HepG2 (cell line): ENCODE measurements around the gene MAPK7. TPM values are rescaled to one million over a fixed set of nuclear protein-coding genes. Genes with fewer than 3 reads are reported as not detected.

Source experiments
- ATAC-seq: fragments of 200-7000 bp; cut with Tn5 transposase; 3 replicates; pipeline ENCODE4 v1.9.1; 2020; ENCODE audit warnings: mild to moderate bottlenecking, moderate library complexity
- BruUV-seq: library from RNA; stranded (reverse); fragments of 400-500 nt; replicated peaks from 2 replicates; lab custom pipeline; 2021; lab: Mats Ljungman, UMichigan
- CTCF ChIA-PET: fragments of 300-600 bp; formaldehyde crosslinking; extraction: SDS; loops from one replicate; lab custom pipeline; 2021; ENCODE audit warnings: low total read pairs, inconsistent platforms, low intra/inter-chr PET ratio; lab: Yijun Ruan, JAX
- POLR2A ChIA-PET: fragments of 350-600 bp; sonication (Branson Sonifier 250); formaldehyde crosslinking; loops from one replicate; lab custom pipeline; 2020; ENCODE audit warnings: antibody characterized with exemption, inconsistent platforms; lab: Yijun Ruan, JAX
- DNase-seq: peaks from one replicate; pipeline ENCODE4 v3.0.0-alpha.2; 2015; ENCODE audit warnings: low spot score
- FAIRE-seq: peaks from 3 replicates; lab custom pipeline; 2011; peaks lifted over from hg19 to GRCh38; lab: Jason Lieb, UNC
- H2AFZ ChIP-seq: one replicate; pipeline ENCODE4 v1.6.1; 2011; ENCODE audit warnings: low read length, inconsistent platforms
- H3K27ac ChIP-seq: fragments of 300-600 bp; 3 replicates; pipeline ENCODE4 v1.8.0; 2011; ENCODE audit warnings: mixed run types, mild to moderate bottlenecking, mixed read lengths, low read length, inconsistent platforms; ENCODE audit not compliant: insufficient read depth; ENCODE audit errors: extremely low read length
- H3K27me3 ChIP-seq, 2 experiments: fragments of 200-600 bp in 1 of 2; 2 replicates in 1 of 2; 3 replicates in 1 of 2; pipeline versions ENCODE4 v1.6.0 to v1.8.0; 2011; ENCODE audit warnings: low read length in 2 of 2, mild to moderate bottlenecking in 2 of 2, moderate library complexity in 2 of 2, inconsistent platforms in 1 of 2; ENCODE audit not compliant: insufficient read depth in 2 of 2, control insufficient read depth in 1 of 2
- H3K36me3 ChIP-seq, 2 experiments: fragments of 200-600 bp in 1 of 2; replicated peaks in 1 of 2; 2 replicates in 1 of 2; 3 replicates in 1 of 2; pipeline versions ENCODE4 v1.5.1 to v1.8.0; 2011; ENCODE audit warnings: low read length in 2 of 2, inconsistent platforms in 1 of 2; ENCODE audit not compliant: insufficient read depth in 2 of 2, control insufficient read depth in 1 of 2
- H3K4me1 ChIP-seq: 2 replicates; pipeline ENCODE4 v1.5.1; 2012; ENCODE audit warnings: low read length, inconsistent platforms; ENCODE audit not compliant: insufficient read depth
- H3K4me2 ChIP-seq: 2 replicates; pipeline ENCODE4 v1.6.0; 2011; ENCODE audit warnings: low read depth, low read length, inconsistent platforms
- H3K4me3 ChIP-seq, 3 experiments: fragments of 200-600 bp in 1 of 3; sonication (generic), shearing (Covaris generic) in 1 of 3; replicated peaks in 1 of 3; 2 replicates each; pipeline ENCODE4 v1.5.1; 2011 to 2016; ENCODE audit warnings: low read length in 3 of 3, inconsistent platforms in 2 of 3, low read depth in 2 of 3, mild to moderate bottlenecking in 2 of 3, control low read depth in 1 of 3, mixed read lengths in 1 of 3; ENCODE audit not compliant: insufficient read depth in 1 of 3
- H3K79me2 ChIP-seq: one replicate; pipeline ENCODE4 v1.6.1; 2011; ENCODE audit warnings: low read length, inconsistent platforms; ENCODE audit not compliant: insufficient read depth
- H3K9ac ChIP-seq: 2 replicates; pipeline ENCODE4 v1.6.0; 2011; ENCODE audit warnings: mild to moderate bottlenecking, low read depth, low read length, inconsistent platforms; ENCODE audit not compliant: insufficient read depth
- H3K9me3 ChIP-seq: 2 replicates; pipeline ENCODE4 v1.5.1; 2012; ENCODE audit warnings: mild to moderate bottlenecking, low read length
- H4K20me1 ChIP-seq: 2 replicates; pipeline ENCODE4 v1.6.0; 2011; ENCODE audit warnings: inconsistent platforms, mild to moderate bottlenecking, low read length, moderate library complexity; ENCODE audit not compliant: insufficient read depth
- ISL2 ChIP-seq: sonication (generic); formaldehyde crosslinking; IDR thresholded peaks from 2 replicates; pipeline ENCODE4 v1.5.0; 2020; ENCODE audit warnings: missing genetic modification reagents
- LCORL ChIP-seq, 2 experiments: fragments of 450-650 bp in 1 of 2; sonication (generic) in 1 of 2; formaldehyde crosslinking in 1 of 2; IDR thresholded peaks; 2 replicates each; pipeline versions ENCODE4 v1.5.0 to v1.6.1; 2017 to 2020; ENCODE audit warnings: antibody characterized with exemption in 1 of 2, missing genetic modification reagents in 1 of 2
- NFYB ChIP-seq: sonication (generic); formaldehyde crosslinking; IDR thresholded peaks from 2 replicates; pipeline ENCODE4 v1.4.0; 2020; ENCODE audit warnings: missing genetic modification reagents
- SOX13 ChIP-seq, 3 experiments: fragments of 450-650 bp in 1 of 3; sonication (generic) in 1 of 3; formaldehyde crosslinking in 1 of 3; IDR thresholded peaks in 2 of 3; conservative IDR thresholded peaks in 1 of 3; 2 replicates each; pipeline versions ENCODE4 v1.5.0 to v1.6.1; 2016 to 2020; ENCODE audit warnings: antibody characterized with exemption in 1 of 3, mild to moderate bottlenecking in 1 of 3, missing compliant biosample characterization in 1 of 3, missing genetic modification reagents in 1 of 3, moderate library complexity in 1 of 3
- YY1 ChIP-seq: IDR thresholded peaks from 2 replicates; pipeline ENCODE4 v1.6.1; 2011; ENCODE audit warnings: low read length, low read depth, moderate library complexity, mild to moderate bottlenecking; ENCODE audit not compliant: insufficient read depth, insufficient replicate concordance
- ZC3H13 ChIP-seq: sonication (generic); formaldehyde crosslinking; IDR thresholded peaks from 2 replicates; pipeline ENCODE4 v1.8.1; 2023; ENCODE audit warnings: mild to moderate bottlenecking, missing genetic modification reagents, moderate library complexity
- ZFP36 ChIP-seq: fragments of 150-350 bp; IDR thresholded peaks from 2 replicates; pipeline ENCODE4 v1.6.1; 2018; ENCODE audit warnings: borderline replicate concordance, low read length, low read depth; ENCODE audit not compliant: partially characterized antibody
- ZNF337 ChIP-seq: sonication (generic); formaldehyde crosslinking; IDR thresholded peaks from 2 replicates; pipeline ENCODE4 v1.5.1; 2020; ENCODE audit warnings: missing genetic modification reagents, low read depth, mild to moderate bottlenecking, borderline replicate concordance
- ZNF557 ChIP-seq: sonication (generic); formaldehyde crosslinking; IDR thresholded peaks from 2 replicates; pipeline ENCODE4 v1.4.0; 2020; ENCODE audit warnings: missing genetic modification reagents
- ZNF605 ChIP-seq: sonication (generic); formaldehyde crosslinking; IDR thresholded peaks from 2 replicates; pipeline ENCODE4 v1.8.0; 2022; ENCODE audit warnings: mild to moderate bottlenecking, missing genetic modification reagents
- ZNF678 ChIP-seq: sonication (generic); formaldehyde crosslinking; IDR thresholded peaks from 2 replicates; pipeline ENCODE4 v1.4.0; 2020; ENCODE audit warnings: mild to moderate bottlenecking, missing genetic modification reagents
- WGBS: methylation state at CpG from one replicate; pipeline ENCODE4 v1.1.6; 2017; ENCODE audit warnings: low lambda C conversion rate; 5-methylcytosine and 5-hydroxymethylcytosine counted together
- in situ Hi-C: cut with HindIII; loops from 2 replicates; pipeline ENCODE4 v1.10.0; 2017; ENCODE audit warnings: low pct_unique_long_range_greater_than_20kb; ENCODE audit not compliant: extremely low pct_ligation_motif_present
- intact Hi-C: fragments of 100-400 bp; cut with micrococcal nuclease; formaldehyde crosslinking; loops from one replicate; pipeline ENCODE4 v1.10.0; 2022; ENCODE audit not compliant: unreplicated experiment
- polyA plus RNA-seq, 8 experiments: library from polyadenylated mRNA; depleted of rRNA in 3 of 8; stranded (reverse) in 7 of 8; unstranded in 1 of 8; fragments of >200 nt; fragmentation: Illumina TruSeq in 4 of 8; extraction: Trizol in 4 of 8; gene quantifications; 2 replicates each; pipeline versions ENCODE4 v1.2.1 to v1.2.3, GENCODE V29; 2011 to 2016; ENCODE audit warnings: low read depth in 4 of 8, missing spikeins in 1 of 8, mixed read lengths in 1 of 8; ENCODE audit not compliant: insufficient read depth in 1 of 8
- total RNA-seq, 5 experiments: library from RNA; depleted of rRNA; stranded (reverse); fragments of >200 nt; fragmentation: Illumina TruSeq; extraction: Trizol; gene quantifications; 2 replicates each; pipeline ENCODE4 v1.2.3, GENCODE V29; 2016; ENCODE audit warnings: low read depth in 1 of 5
- TF ChIP-seq, protein P1 (sequence below): sonication (generic); formaldehyde crosslinking; IDR thresholded peaks from 2 replicates; pipeline ENCODE4 v1.8.1; 2023; ENCODE audit warnings: mild to moderate bottlenecking, moderate library complexity, missing genetic modification reagents
- TF ChIP-seq, protein P2 (sequence below): IDR thresholded peaks from 2 replicates; pipeline ENCODE4 v1.4.0; 2020; ENCODE audit warnings: mild to moderate bottlenecking, missing genetic modification reagents

MAPK7 gene
- total and polyA plus RNA-seq, 2 of the 13 experiments (the other 11 are each of a cell fraction or from before 2014, with no cell fraction given) = 2.9 to 5.9 TPM

DNA sequence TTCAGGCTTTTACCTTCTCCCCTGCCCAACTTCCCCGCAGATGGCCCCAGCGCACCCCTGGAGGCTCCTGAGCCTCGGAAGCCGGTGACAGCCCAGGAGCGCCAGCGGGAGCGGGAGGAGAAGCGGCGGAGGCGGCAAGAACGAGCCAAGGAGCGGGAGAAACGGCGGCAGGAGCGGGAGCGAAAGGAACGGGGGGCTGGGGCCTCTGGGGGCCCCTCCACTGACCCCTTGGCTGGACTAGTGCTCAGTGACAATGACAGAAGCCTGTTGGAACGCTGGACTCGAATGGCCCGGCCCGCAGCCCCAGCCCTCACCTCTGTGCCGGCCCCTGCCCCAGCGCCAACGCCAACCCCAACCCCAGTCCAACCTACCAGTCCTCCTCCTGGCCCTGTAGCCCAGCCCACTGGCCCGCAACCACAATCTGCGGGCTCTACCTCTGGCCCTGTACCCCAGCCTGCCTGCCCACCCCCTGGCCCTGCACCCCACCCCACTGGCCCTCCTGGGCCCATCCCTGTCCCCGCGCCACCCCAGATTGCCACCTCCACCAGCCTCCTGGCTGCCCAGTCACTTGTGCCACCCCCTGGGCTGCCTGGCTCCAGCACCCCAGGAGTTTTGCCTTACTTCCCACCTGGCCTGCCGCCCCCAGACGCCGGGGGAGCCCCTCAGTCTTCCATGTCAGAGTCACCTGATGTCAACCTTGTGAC, 3.6 kb downstream of the MAPK7 start:
- ChIA-PET CTCF (no interaction called here), POLR2A (no interaction called here)
- Histone ChIP-seq H4K20me1 (no peaks in the 10 kb centered on the region), H3K9me3 (no peaks in the 10 kb centered on the region), H3K4me3 (no peak overlapping the region), H3K36me3 (peaks cover 13 to 41% of the 10 kb centered on the region in 2 experiments), H2AFZ (no peak overlapping the region), H3K27ac (no peak overlapping the region), H3K4me1 (peaks cover 39% of the 10 kb centered on the region), H3K79me2 (peaks cover 12% of the 10 kb centered on the region), H3K4me2 (no peak overlapping the region), H3K27me3 (peaks cover 0 to 2% of the 10 kb centered on the region in 2 experiments; a peak in 1 of 5 replicates), H3K9ac (no peak overlapping the region)
- no peak for DNase-seq
- no TSS peak for BruUV-seq
- WGBS = 97% methylated on average over 30 of the region's 31 CpGs
- no peak for ATAC-seq
- intact Hi-C loops = no loop called here
- FAIRE-seq = no peak
- TF ChIP-seq YY1 = no peak
- TF ChIP-seq, protein P1, sequence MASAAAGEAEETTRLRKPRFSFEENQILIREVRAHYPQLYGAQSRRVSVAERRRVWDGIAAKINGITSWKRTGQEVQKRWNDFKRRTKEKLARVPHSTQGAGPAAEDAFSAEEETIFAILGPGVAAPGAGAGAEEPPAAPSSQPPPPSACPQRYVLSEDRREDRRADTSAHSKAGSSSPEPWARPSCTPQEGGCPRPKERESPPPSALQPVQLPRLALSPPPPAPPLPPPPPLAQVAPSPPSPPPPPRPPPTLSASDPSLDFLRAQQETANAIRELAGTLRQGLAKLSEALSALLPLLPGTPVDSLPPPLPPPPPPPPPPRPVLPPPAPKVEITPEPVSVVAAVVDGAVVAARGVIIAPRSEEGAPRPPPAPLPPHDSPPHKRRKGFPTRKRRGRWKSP (CRISPR knock-in tag) = no peak
- TF ChIP-seq ISL2 (CRISPR knock-in tag) = no peak
- no peak for TF ChIP-seq LCORL (IDR thresholded peaks at IDR 0.05)
- TF ChIP-seq LCORL (CRISPR knock-in tag; IDR thresholded peaks at IDR 0.05) = no peak
- no peak for TF ChIP-seq ZNF605
- no peak for TF ChIP-seq NFYB (CRISPR knock-in tag)
- no peak for TF ChIP-seq ZNF337 (CRISPR knock-in tag)
- TF ChIP-seq ZFP36 = no peak
- TF ChIP-seq ZNF678 (CRISPR knock-in tag) = no peak
- TF ChIP-seq, protein P2, sequence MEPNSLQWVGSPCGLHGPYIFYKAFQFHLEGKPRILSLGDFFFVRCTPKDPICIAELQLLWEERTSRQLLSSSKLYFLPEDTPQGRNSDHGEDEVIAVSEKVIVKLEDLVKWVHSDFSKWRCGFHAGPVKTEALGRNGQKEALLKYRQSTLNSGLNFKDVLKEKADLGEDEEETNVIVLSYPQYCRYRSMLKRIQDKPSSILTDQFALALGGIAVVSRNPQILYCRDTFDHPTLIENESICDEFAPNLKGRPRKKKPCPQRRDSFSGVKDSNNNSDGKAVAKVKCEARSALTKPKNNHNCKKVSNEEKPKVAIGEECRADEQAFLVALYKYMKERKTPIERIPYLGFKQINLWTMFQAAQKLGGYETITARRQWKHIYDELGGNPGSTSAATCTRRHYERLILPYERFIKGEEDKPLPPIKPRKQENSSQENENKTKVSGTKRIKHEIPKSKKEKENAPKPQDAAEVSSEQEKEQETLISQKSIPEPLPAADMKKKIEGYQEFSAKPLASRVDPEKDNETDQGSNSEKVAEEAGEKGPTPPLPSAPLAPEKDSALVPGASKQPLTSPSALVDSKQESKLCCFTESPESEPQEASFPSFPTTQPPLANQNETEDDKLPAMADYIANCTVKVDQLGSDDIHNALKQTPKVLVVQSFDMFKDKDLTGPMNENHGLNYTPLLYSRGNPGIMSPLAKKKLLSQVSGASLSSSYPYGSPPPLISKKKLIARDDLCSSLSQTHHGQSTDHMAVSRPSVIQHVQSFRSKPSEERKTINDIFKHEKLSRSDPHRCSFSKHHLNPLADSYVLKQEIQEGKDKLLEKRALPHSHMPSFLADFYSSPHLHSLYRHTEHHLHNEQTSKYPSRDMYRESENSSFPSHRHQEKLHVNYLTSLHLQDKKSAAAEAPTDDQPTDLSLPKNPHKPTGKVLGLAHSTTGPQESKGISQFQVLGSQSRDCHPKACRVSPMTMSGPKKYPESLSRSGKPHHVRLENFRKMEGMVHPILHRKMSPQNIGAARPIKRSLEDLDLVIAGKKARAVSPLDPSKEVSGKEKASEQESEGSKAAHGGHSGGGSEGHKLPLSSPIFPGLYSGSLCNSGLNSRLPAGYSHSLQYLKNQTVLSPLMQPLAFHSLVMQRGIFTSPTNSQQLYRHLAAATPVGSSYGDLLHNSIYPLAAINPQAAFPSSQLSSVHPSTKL (CRISPR knock-in tag) = no peak
- TF ChIP-seq SOX13 (IDR thresholded peaks at IDR 0.05) = no peak
- TF ChIP-seq SOX13 (CRISPR knock-in tag; conservative IDR thresholded peaks at IDR 0.05 in 1 of 2, IDR thresholded peaks at IDR 0.05 in 1 of 2) = no peak
- no peak for TF ChIP-seq ZC3H13
- no peak for TF ChIP-seq ZNF557 (CRISPR knock-in tag)
- in situ Hi-C loops = no loop called here
